ENCODE measurements around the gene GPR89B. TPM values are rescaled to one million over a fixed set of nuclear protein-coding genes. Genes with fewer than 3 reads are reported as not detected.

Gene GPR89B
- total and polyA plus RNA-seq, 2 of the 8 experiments (the other 6 are each of a cell fraction or from before 2014, with no cell fraction given), result 19.5 to 32.5 TPM

GRCh38 chr1:147891088-147891487 lies 37.1 kb upstream of the GPR89B start:
- ChIA-PET POLR2A (ENCODE audit: partially characterized antibody) (interaction anchor here (1.0 kb wide), 1 partner anchor 167 kb away, joined by 3 read pairs; no protein-coding TSS in a partner anchor), CTCF (ENCODE audit: partially characterized antibody) (interaction anchor here (0.7 to 7.7 kb wide), 12 partner anchors 11 to 191 kb away, joined by 3 to 206 read pairs (median 5); partner anchors contain the start of gene GJA8)
- no peak overlapping the region for H3K9ac ChIP-seq (replicated peaks in 1 of 4; ENCODE audit: extremely low read depth in 1 of 4, low read depth in 3 of 4, low read length in 3 of 4)
- no peak overlapping the region for H4K5ac ChIP-seq (ENCODE audit: insufficient read length, low read depth, low read length)
- peak overlapping the region; percentile 13; the same call in 1 of the 2 replicates for H2BK12ac ChIP-seq (ENCODE audit: low read depth, low read length)
- H3K4me1 ChIP-seq (replicated peaks in 1 of 4; ENCODE audit: control insufficient read depth in 3 of 4, insufficient read depth in 4 of 4, low read length in 3 of 4), result peaks cover 0 to 6% (median 0%) of the 10 kb centered on the region in 4 experiments; a peak in 3 of 7 replicates
- H3K79me2 ChIP-seq (ENCODE audit: control insufficient read depth in 1 of 2, insufficient read depth in 2 of 2, low read length in 2 of 2), result no peaks in the 10 kb centered on the region
- H3K79me1 ChIP-seq (ENCODE audit: low read depth, low read length), result no peaks in the 10 kb centered on the region
- H2AFZ ChIP-seq (ENCODE audit: low read length), result no peak overlapping the region
- H3K27me3 ChIP-seq (replicated peaks in 1 of 4; ENCODE audit: control insufficient read depth in 3 of 4, extremely low read depth in 1 of 4, insufficient read depth in 3 of 4, low read length in 3 of 4), result no peaks in the 10 kb centered on the region
- peak overlapping the region; percentile 59; the same call in 1 of the 2 replicates for H4K8ac ChIP-seq (ENCODE audit: extremely low read depth, insufficient read depth, low read length)
- no peaks in the 10 kb centered on the region for H4K20me1 ChIP-seq (replicated peaks in 1 of 2; ENCODE audit: control insufficient read depth in 1 of 2, insufficient read depth in 2 of 2, low read length in 2 of 2)
- H2BK15ac ChIP-seq (ENCODE audit: low read length), result no peak overlapping the region
- no peaks in the 10 kb centered on the region for H3K23me2 ChIP-seq (ENCODE audit: low read depth, low read length)
- H4K91ac ChIP-seq (replicated peaks; ENCODE audit: insufficient read length, low read length), result no peak overlapping the region
- H3K4me3 ChIP-seq (ENCODE audit: extremely low read depth in 1 of 4, insufficient read depth in 2 of 4, low read depth in 3 of 4, low read length in 4 of 4), result no peak overlapping the region
- H3K4me2 ChIP-seq (ENCODE audit: insufficient read depth in 1 of 2, low read depth in 2 of 2, low read length in 2 of 2), result no peak overlapping the region
- no peak overlapping the region for H3K27ac ChIP-seq (ENCODE audit: low read depth, low read length)
- H3K36me3 ChIP-seq (ENCODE audit: control insufficient read depth in 2 of 4, insufficient read depth in 4 of 4, low read length in 3 of 4), result no peaks in the 10 kb centered on the region
- no peak for DNase-seq (ENCODE audit: low read depth in 1 of 2, low spot score in 2 of 2)
- no peak overlapping the region for H3K18ac ChIP-seq (ENCODE audit: extremely low read depth, low read length)
- H3K14ac ChIP-seq (ENCODE audit: insufficient read length), result no peak overlapping the region
- no peak overlapping the region for H2BK120ac ChIP-seq (replicated peaks; ENCODE audit: low read depth, low read length)
- H3K9me3 ChIP-seq (ENCODE audit: insufficient read depth in 2 of 2, low read depth in 1 of 2, low read length in 1 of 2), result no peaks in the 10 kb centered on the region
- 90% methylated on average over 5 of the region's 5 CpGs; no CpG with 5 or more reads in 1 of the 2 experiments for WGBS, 2 experiments (ENCODE audit: extremely low coverage in 1 of 2, insufficient coverage in 1 of 2, insufficient read length in 1 of 2, insufficient replicate concordance in 2 of 2, low coverage in 1 of 2, low lambda C conversion rate in 2 of 2, missing lambda C conversion rate in 1 of 2)
- no peak overlapping the region for H3K23ac ChIP-seq (ENCODE audit: insufficient read length)
- no peak for TF ChIP-seq SUZ12 (IDR thresholded peaks at IDR 0.05; ENCODE audit: low read length)
- TF ChIP-seq SP2 (IDR thresholded peaks at IDR 0.05; ENCODE audit: low read length), result no peak
- TF ChIP-seq, protein P1, sequence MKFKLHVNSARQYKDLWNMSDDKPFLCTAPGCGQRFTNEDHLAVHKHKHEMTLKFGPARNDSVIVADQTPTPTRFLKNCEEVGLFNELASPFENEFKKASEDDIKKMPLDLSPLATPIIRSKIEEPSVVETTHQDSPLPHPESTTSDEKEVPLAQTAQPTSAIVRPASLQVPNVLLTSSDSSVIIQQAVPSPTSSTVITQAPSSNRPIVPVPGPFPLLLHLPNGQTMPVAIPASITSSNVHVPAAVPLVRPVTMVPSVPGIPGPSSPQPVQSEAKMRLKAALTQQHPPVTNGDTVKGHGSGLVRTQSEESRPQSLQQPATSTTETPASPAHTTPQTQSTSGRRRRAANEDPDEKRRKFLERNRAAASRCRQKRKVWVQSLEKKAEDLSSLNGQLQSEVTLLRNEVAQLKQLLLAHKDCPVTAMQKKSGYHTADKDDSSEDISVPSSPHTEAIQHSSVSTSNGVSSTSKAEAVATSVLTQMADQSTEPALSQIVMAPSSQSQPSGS (IDR thresholded peaks at IDR 0.05; ENCODE audit: low read length), result no peak
- no peak for TF ChIP-seq MAFK (IDR thresholded peaks at IDR 0.05; ENCODE audit: low read depth, low read length)
- TF ChIP-seq CBX5 (IDR thresholded peaks at IDR 0.05; ENCODE audit: low read depth, low read length), result no peak
- no peak for TF ChIP-seq SP1 (IDR thresholded peaks at IDR 0.05; ENCODE audit: low read depth, low read length)
- TF ChIP-seq JUND (IDR thresholded peaks at IDR 0.05; ENCODE audit: low read length), result no peak
- TF ChIP-seq POU5F1 (IDR thresholded peaks at IDR 0.05; ENCODE audit: low read depth, low read length), result no peak
- TF ChIP-seq MAX (IDR thresholded peaks at IDR 0.05), result no peak
- no peak for TF ChIP-seq TAF1 (IDR thresholded peaks at IDR 0.05; ENCODE audit: low read depth, low read length)
- no peak for TF ChIP-seq EGR1 (IDR thresholded peaks at IDR 0.05; ENCODE audit: borderline replicate concordance, low read depth, low read length)
- no peak overlapping the region for H2BK20ac ChIP-seq (ENCODE audit: low read length)
- H2BK5ac ChIP-seq (ENCODE audit: low read depth, low read length), result no peak overlapping the region
- no peak overlapping the region for H3K4ac ChIP-seq (replicated peaks; ENCODE audit: insufficient read length, low read depth, low read length)
- H2AK5ac ChIP-seq (ENCODE audit: low read depth, low read length), result no peak overlapping the region
- no peak for FAIRE-seq
- no peak overlapping the region for H3K56ac ChIP-seq (replicated peaks; ENCODE audit: insufficient read length, low read depth, low read length)
